Esophagus squamous epithelium (tissue), 4 donors: ENCODE measurements around the gene DENND1A.

Experiments used
- CTCF ChIP-seq, 6 experiments: fragments of 450-650 bp in 4 of 6; fragments of 200-600 bp in 2 of 6; sonication (generic) in 2 of 6; IDR thresholded peaks; one replicate each; pipeline ENCODE4 v1.5.1; 2016 to 2019; ENCODE audit warnings: antibody characterized with exemption in 6 of 6, mild to moderate bottlenecking in 4 of 6, moderate library complexity in 4 of 6
- POLR2A ChIP-seq, 4 donors: fragments of 450-650 bp; IDR thresholded peaks; one replicate each; pipeline ENCODE4 v1.6.1; 2017; ENCODE audit warnings: antibody characterized with exemption in 4 of 4, mild to moderate bottlenecking in 4 of 4, moderate library complexity in 3 of 4

GRCh38 chr9:123518338-123518737 lies 411.6 kb downstream of the DENND1A start:
- TF ChIP-seq CTCF (IDR thresholded peaks at IDR 0.05): no peak
- no peak for TF ChIP-seq POLR2A (IDR thresholded peaks at IDR 0.05)
